KMS-11 (cell line): Measurements from ENCODE around the gene MLN.
A peak's percentile ranks its signal among the peaks of the same experiment; 100 is the strongest.

Experiments
- H2AFZ ChIP-seq: fragments of 200-600 bp; sonication (generic); 2 replicates; pipeline ENCODE4 v1.6.1; 2016; ENCODE audit warnings: antibody characterized with exemption, mixed run types, low read depth
- H3K27ac ChIP-seq: fragments of 200-600 bp; sonication (generic); 2 replicates; pipeline ENCODE4 v1.6.1; 2016; ENCODE audit warnings: mild to moderate bottlenecking, mixed run types
- H3K27me3 ChIP-seq: fragments of 200-600 bp; sonication (generic); 2 replicates; pipeline ENCODE4 v1.6.1; 2017; ENCODE audit warnings: mild to moderate bottlenecking, low read depth, mixed run types, moderate library complexity; ENCODE audit not compliant: insufficient read depth
- H3K36me3 ChIP-seq: fragments of 200-600 bp; sonication (generic); 2 replicates; pipeline ENCODE4 v1.6.1; 2017; ENCODE audit warnings: mild to moderate bottlenecking, mixed run types; ENCODE audit not compliant: insufficient read depth
- H3K4me1 ChIP-seq: fragments of 200-600 bp; sonication (generic); 2 replicates; pipeline ENCODE4 v1.6.1; 2016; ENCODE audit warnings: mild to moderate bottlenecking, low read depth, mixed run types; ENCODE audit not compliant: poor library complexity, severe bottlenecking
- H3K4me2 ChIP-seq: fragments of 200-600 bp; sonication (generic); 2 replicates; pipeline ENCODE4 v1.7.0; 2016; ENCODE audit warnings: mild to moderate bottlenecking, mixed run types
- H3K4me3 ChIP-seq: fragments of 200-600 bp; sonication (generic); IDR thresholded peaks from 2 replicates; pipeline ENCODE4 v1.6.1; 2017; ENCODE audit warnings: low read depth, low read length, mixed read lengths; ENCODE audit not compliant: insufficient read depth
- H3K79me2 ChIP-seq: fragments of 200-600 bp; sonication (generic); 2 replicates; pipeline ENCODE4 v1.6.1; 2016; ENCODE audit warnings: low read depth, mixed run types; ENCODE audit not compliant: insufficient read depth
- H3K9ac ChIP-seq: fragments of 200-600 bp; sonication (generic); 2 replicates; pipeline ENCODE4 v1.6.1; 2016; ENCODE audit warnings: mild to moderate bottlenecking, mixed run types
- H4K20me1 ChIP-seq: fragments of 200-600 bp; sonication (generic); 2 replicates; pipeline ENCODE4 v1.6.1; 2016; ENCODE audit warnings: mild to moderate bottlenecking, mixed run types; ENCODE audit not compliant: insufficient read depth
- CTCF ChIP-seq: fragments of 200-600 bp; sonication (generic); conservative IDR thresholded peaks from 2 replicates; pipeline ENCODE4 v1.6.1; 2017; ENCODE audit warnings: low read depth, mild to moderate bottlenecking, antibody characterized with exemption, low read length, moderate library complexity, mixed read lengths

MLN gene

GRCh38 chr6:33786736-33787135 lies 17.1 kb downstream of the MLN start:
- Histone ChIP-seq H3K4me3 (no peak overlapping the region), H3K4me2 (0 out of 2 replicates have a peak overlapping the region, but pooled peaks have one; percentile 82), H4K20me1 (no peaks in the 10 kb centered on the region), H3K79me2 (peaks cover 12% of the 10 kb centered on the region; the same call in 1 of the 2 replicates), H3K27ac (no peak overlapping the region), H3K9ac (no peak overlapping the region), H3K4me1 (peaks cover 13% of the 10 kb centered on the region), H2AFZ (no peak overlapping the region), H3K27me3 (peaks cover 7% of the 10 kb centered on the region; the same call in 1 of the 2 replicates), H3K36me3 (no peaks in the 10 kb centered on the region)
- no peak for TF ChIP-seq CTCF

GRCh38 chr6:33785778-33786177 lies 18.0 kb downstream of the MLN start:
- no peak overlapping the region for H3K4me2 ChIP-seq

GRCh38 chr6:33784787-33785186 lies 19.0 kb downstream of the MLN start:
- Histone ChIP-seq H2AFZ (no peak overlapping the region), H3K9ac (no peak overlapping the region), H3K4me3 (no peak overlapping the region), H4K20me1 (no peaks in the 10 kb centered on the region), H3K27ac (no peak overlapping the region), H3K27me3 (no peaks in the 10 kb centered on the region), H3K4me2 (no peak overlapping the region), H3K79me2 (peaks cover 12% of the 10 kb centered on the region; the same call in 1 of the 2 replicates), H3K36me3 (no peaks in the 10 kb centered on the region), H3K4me1 (peaks cover 13% of the 10 kb centered on the region)
- no peak for TF ChIP-seq CTCF

More at GRCh38 chr6:33785778-33786177, 18.0 kb downstream of the MLN start:
- Histone ChIP-seq H2AFZ (no peak overlapping the region), H3K4me3 (no peak overlapping the region), H3K27me3 (no peaks in the 10 kb centered on the region; the same call in 1 of the 2 replicates), H3K27ac (no peak overlapping the region), H3K36me3 (no peaks in the 10 kb centered on the region), H3K79me2 (peaks cover 12% of the 10 kb centered on the region; the same call in 1 of the 2 replicates), H4K20me1 (no peaks in the 10 kb centered on the region), H3K9ac (no peak overlapping the region), H3K4me1 (peaks cover 13% of the 10 kb centered on the region)
- TF ChIP-seq CTCF = no peak

GRCh38 chr6:33783781-33784520 lies 19.9 kb downstream of the MLN start:
- H3K4me3 ChIP-seq = no peak overlapping the region
- no peak overlapping the region for H3K9ac ChIP-seq
- no peak overlapping the region for H2AFZ ChIP-seq
- H3K4me2 ChIP-seq = no peak overlapping the region
- peaks cover 12% of the 10 kb centered on the region; the same call in 1 of the 2 replicates for H3K79me2 ChIP-seq
- H3K36me3 ChIP-seq = no peaks in the 10 kb centered on the region
- H3K27me3 ChIP-seq = no peaks in the 10 kb centered on the region
- peaks cover 13% of the 10 kb centered on the region for H3K4me1 ChIP-seq
- no peaks in the 10 kb centered on the region for H4K20me1 ChIP-seq
- no peak overlapping the region for H3K27ac ChIP-seq
- no peak for TF ChIP-seq CTCF
